GM10847 (cell line): ENCODE measurements around the gene ERGIC3.

ENCODE experiments used
- POLR2A ChIP-seq: IDR thresholded peaks from 2 replicates; pipeline ENCODE4 v1.6.1; 2011; ENCODE audit not compliant: insufficient read length; ENCODE audit errors: extremely low read depth

ERGIC3 gene

GRCh38 chr20:35541783-35542662, at the start of gene ERGIC3:
TSS of gene ERGIC3 (plus strand) at chr20:35542078. CDS start at chr20:35542098, 20 bp downstream.
- TF ChIP-seq POLR2A, result peak; percentile 40

DNA sequence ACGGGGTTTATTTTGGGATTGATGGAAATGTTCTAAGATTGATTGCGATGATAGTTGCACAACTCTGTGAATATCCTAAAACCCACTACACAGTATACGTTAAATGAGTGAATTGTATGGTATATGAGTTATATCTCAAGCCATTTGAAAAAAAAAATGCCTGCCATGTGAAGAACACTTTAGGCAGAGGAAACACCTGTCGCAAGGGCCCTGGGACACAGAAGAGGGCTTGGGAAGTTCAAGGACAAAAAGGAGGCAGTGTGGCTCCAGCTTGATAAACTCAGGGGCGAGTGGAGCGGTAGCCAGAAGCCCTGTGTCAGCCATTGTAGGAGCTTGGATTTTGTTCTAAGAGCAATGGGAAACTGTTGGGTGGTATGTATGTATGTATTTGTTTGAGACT, 49.5 kb upstream of the ERGIC3 start:
- no peak for TF ChIP-seq POLR2A

- TF ChIP-seq POLR2A, result no peak
These were observed 45.4 kb upstream of the ERGIC3 start for GRCh38 chr20:35496481-35496880.

GRCh38 chr20:35497320-35497719, 44.6 kb upstream of the ERGIC3 start:
- no peak for TF ChIP-seq POLR2A

GRCh38 chr20:35497780-35498189, 44.1 kb upstream of the ERGIC3 start:
- no peak for TF ChIP-seq POLR2A

- no peak for TF ChIP-seq POLR2A
These were observed 42.6 kb upstream of the ERGIC3 start for GRCh38 chr20:35499271-35499670.

- no peak for TF ChIP-seq POLR2A
These were observed 39.5 kb upstream of the ERGIC3 start for GRCh38 chr20:35502352-35502751.

GRCh38 chr20:35503281-35503680, 38.6 kb upstream of the ERGIC3 start:
- TF ChIP-seq POLR2A, result no peak

DNA sequence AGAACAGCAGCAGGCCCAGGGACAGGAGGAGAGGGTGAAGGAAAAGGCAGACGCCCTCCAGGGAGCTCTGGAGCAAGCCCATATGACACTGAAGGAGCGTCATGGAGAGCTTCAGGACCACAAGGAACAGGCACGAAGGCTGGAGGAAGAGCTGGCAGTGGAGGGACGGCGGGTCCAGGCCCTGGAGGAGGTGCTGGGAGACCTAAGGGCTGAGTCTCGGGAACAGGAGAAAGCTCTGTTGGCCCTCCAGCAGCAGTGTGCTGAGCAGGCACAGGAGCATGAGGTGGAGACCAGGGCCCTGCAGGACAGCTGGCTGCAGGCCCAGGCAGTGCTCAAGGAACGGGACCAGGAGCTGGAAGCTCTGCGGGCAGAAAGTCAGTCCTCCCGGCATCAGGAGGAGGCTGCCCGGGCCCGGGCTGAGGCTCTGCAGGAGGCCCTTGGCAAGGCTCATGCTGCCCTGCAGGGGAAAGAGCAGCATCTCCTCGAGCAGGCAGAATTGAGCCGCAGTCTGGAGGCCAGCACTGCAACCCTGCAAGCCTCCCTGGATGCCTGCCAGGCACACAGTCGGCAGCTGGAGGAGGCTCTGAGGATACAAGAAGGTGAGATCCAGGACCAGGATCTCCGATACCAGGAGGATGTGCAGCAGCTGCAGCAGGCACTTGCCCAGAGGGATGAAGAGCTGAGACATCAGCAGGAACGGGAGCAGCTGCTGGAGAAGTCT, 37.9 kb upstream of the ERGIC3 start:
- TF ChIP-seq POLR2A, result no peak

DNA sequence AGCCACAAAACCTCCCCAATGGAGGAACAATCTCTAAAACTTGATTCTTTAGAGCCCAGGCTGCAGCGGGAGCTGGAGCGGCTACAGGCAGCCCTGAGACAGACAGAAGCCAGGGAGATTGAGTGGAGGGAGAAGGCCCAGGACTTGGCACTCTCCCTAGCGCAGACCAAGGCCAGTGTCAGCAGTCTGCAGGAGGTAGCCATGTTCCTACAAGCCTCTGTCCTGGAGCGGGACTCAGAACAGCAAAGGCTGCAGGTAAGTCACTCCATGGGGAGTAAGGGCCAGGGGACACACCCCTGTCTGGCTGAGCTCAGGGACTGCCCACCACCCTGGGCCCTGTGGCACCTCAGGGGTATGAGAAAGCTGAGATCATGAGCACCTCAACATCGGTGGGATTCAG, 37.1 kb upstream of the ERGIC3 start:
- TF ChIP-seq POLR2A, result no peak

DNA sequence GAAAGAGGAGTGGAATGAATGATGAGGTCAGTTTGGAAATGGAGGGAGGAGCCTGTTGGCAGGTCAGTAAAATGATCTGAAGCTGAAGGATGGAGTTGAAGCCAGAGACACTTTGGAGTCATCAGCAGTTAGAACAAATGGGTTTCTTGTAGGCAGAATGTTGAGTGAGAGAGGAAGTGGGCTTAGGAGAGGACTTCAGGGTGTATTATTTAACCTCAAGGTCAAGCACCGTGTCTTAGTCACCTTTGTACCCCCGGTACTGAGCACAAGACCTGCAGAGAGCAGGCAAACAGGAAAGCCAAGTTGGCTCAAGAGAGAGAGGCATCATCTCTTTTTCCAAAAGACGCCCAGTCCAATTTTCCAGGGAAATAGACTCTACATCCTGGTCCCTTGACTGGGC, 35.7 kb upstream of the ERGIC3 start:
- TF ChIP-seq POLR2A, result no peak

GRCh38 chr20:35506872-35507638, 34.8 kb upstream of the ERGIC3 start:
- no peak for TF ChIP-seq POLR2A

GRCh38 chr20:35508493-35509218, 33.2 kb upstream of the ERGIC3 start:
- no peak for TF ChIP-seq POLR2A

DNA sequence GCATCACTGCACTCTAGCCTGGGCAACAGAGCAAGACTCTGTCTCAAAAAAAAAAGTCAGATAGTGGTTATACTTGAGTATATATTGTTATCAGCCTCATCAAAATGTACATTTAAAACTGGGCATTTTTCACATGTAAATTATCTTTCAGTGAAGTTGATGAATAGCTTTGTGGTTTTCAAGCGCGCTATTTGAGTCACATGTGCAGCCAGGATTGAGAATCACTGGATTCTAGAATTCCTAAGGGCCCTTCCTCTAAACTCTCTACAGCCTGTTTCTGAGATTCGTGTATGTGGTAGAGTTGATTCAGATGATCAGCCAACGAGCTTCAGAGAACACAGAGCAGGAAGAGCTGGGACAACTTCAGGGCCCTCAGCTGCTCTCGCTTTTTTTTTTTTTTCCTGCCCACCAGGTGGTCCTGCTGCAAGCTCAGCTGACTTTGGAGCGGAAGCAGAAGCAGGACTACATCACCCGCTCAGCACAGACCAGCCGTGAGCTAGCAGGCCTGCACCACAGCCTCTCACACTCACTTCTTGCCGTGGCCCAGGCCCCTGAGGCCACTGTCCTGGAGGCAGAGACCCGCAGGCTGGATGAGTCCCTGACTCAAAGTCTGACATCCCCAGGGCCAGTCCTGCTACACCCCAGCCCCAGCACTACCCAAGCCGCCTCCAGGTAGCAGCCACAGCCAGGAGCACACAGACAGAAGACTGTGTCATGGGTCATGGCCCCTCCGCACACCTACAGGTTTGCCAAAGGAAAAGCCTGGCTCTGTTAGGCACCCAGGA, 30.7 kb upstream of the ERGIC3 start:
- no peak for TF ChIP-seq POLR2A
